DND-41 (cell line): Measurements from ENCODE around the gene DSCAML1.

Experiments
- ATAC-seq: fragments of 200-7000 bp; cut with Tn5 transposase; 3 replicates; pipeline ENCODE4 v1.9.1; 2021; ENCODE audit warnings: low read depth; ENCODE audit not compliant: insufficient read depth
- DNase-seq: peaks from one replicate; pipeline ENCODE4 v3.0.0-alpha.2; 2020
- H2AFZ ChIP-seq: 2 replicates; pipeline ENCODE4 v1.6.0; 2012; ENCODE audit warnings: low read depth, low read length
- H3K27ac ChIP-seq: 2 replicates; pipeline ENCODE4 v1.5.1; 2012; ENCODE audit warnings: low read length, inconsistent platforms
- H3K27me3 ChIP-seq: fragments of 200-600 bp; sonication (generic); 2 replicates; pipeline ENCODE4 v1.6.0; 2012; ENCODE audit warnings: low read length, mild to moderate bottlenecking, inconsistent platforms; ENCODE audit not compliant: insufficient read depth, poor library complexity
- H3K36me3 ChIP-seq: 2 replicates; pipeline ENCODE4 v1.5.1; 2012; ENCODE audit warnings: low read length, inconsistent platforms; ENCODE audit not compliant: insufficient read depth
- H3K4me1 ChIP-seq: 2 replicates; pipeline ENCODE4 v1.5.1; 2012; ENCODE audit warnings: mild to moderate bottlenecking, low read length; ENCODE audit not compliant: insufficient read depth
- H3K4me2 ChIP-seq: 2 replicates; pipeline ENCODE4 v1.6.0; 2012; ENCODE audit warnings: mild to moderate bottlenecking, moderate library complexity, low read length, inconsistent platforms; ENCODE audit not compliant: insufficient read depth
- H3K4me3 ChIP-seq, 2 experiments: fragments of 200-600 bp in 1 of 2; shearing (Covaris generic) in 1 of 2; 2 replicates each; pipeline ENCODE4 v1.5.1; 2012 to 2016; ENCODE audit warnings: inconsistent platforms in 2 of 2, low read length in 2 of 2, mild to moderate bottlenecking in 2 of 2, low read depth in 1 of 2, moderate library complexity in 1 of 2
- H3K79me2 ChIP-seq: 2 replicates; pipeline ENCODE4 v1.6.0; 2012; ENCODE audit warnings: low read length, inconsistent platforms; ENCODE audit not compliant: insufficient read depth
- H3K9ac ChIP-seq: 2 replicates; pipeline ENCODE4 v1.6.0; 2012; ENCODE audit warnings: low read depth, mild to moderate bottlenecking, inconsistent platforms, low read length, moderate library complexity
- H3K9me3 ChIP-seq: 2 replicates; pipeline ENCODE4 v1.5.1; 2012; ENCODE audit warnings: low read length, moderate library complexity, mild to moderate bottlenecking, inconsistent platforms; ENCODE audit not compliant: insufficient read depth, severe bottlenecking
- H4K20me1 ChIP-seq: 2 replicates; pipeline ENCODE4 v1.6.0; 2012; ENCODE audit warnings: low read length; ENCODE audit not compliant: insufficient read depth
- CTCF ChIP-seq: IDR thresholded peaks from 2 replicates; pipeline ENCODE4 v1.5.1; 2012; ENCODE audit warnings: borderline replicate concordance, low read length, moderate library complexity, mild to moderate bottlenecking; ENCODE audit not compliant: poor library complexity, severe bottlenecking; ENCODE audit errors: extremely low read depth
- EZH2 ChIP-seq: IDR thresholded peaks from 3 replicates; pipeline ENCODE4 v1.6.1; 2012; ENCODE audit warnings: borderline replicate concordance, low read depth, mild to moderate bottlenecking, moderate library complexity, low read length, inconsistent platforms; ENCODE audit not compliant: severe bottlenecking

The DSCAML1 gene

DNA sequence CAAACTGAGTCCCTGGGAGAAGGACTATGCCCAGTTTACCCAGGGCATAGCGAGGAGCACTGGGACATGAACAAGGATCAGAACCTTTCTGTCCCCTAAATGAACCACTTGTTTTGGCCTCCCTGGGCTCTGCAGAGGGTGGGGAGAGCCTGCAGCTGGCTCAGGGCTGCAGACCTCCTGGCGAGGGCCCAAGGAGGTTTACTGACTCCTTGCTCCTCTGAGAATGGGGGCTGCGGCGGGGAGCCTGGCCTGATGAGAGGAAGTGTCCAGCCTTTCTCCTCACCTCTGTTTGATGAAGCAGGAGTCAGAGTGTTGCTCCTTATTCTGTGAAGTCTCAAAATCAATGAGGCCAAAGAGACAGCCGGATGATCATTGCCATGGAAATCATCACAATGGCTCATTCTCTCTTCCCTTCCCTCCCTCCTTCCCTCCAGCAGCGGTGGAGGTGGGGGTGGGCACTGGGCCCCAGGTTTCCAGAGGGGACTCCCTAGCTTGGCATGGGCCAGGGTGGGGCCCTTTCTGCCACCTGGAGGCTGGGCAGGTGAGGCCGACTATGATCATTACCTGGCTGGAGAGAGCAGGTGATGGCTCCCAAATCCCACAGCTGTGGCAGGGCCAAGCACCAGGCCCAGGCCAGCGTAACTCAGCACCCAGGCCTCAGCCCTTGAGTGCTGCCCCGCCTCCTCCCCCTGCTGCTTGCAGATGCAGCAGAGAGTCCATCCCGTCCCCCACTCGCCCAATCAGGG lies 299.6 kb downstream of the DSCAML1 start:
- no peaks in the 10 kb centered on the region for H3K9me3 ChIP-seq
- no peaks in the 10 kb centered on the region for H3K36me3 ChIP-seq
- no peak overlapping the region for H2AFZ ChIP-seq
- no peak overlapping the region for H3K4me2 ChIP-seq
- TF ChIP-seq CTCF (no peak), EZH2 (no peak)
- H3K4me3 ChIP-seq: no peak overlapping the region
- no peak overlapping the region for H3K9ac ChIP-seq
- H3K27ac ChIP-seq: no peak overlapping the region
- no peak for DNase-seq
- no peaks in the 10 kb centered on the region for H3K27me3 ChIP-seq
- no peaks in the 10 kb centered on the region for H3K79me2 ChIP-seq
- H4K20me1 ChIP-seq: no peaks in the 10 kb centered on the region
- ATAC-seq: no peak
- H3K4me1 ChIP-seq: no peaks in the 10 kb centered on the region

DNA sequence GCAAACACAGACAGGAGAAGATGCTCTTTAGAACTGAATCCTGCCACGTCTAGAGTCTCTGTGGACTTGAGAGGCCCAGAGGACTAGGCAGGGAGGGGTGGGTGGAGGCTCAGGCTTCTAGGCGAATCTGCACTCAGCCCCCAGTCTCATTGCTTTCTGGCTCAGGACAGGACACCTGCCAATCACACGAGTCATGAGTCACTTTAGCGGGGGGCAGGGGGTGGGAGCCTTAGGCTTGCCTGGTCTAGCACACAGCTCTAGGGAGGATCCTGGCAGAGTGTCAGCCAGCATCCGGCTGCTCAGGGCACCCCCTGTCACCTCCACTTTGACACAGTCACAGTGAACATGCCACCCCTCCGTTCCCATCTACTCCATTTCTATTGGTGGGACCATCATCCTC lies 301.7 kb downstream of the DSCAML1 start:
- H4K20me1 ChIP-seq: no peaks in the 10 kb centered on the region
- no peaks in the 10 kb centered on the region for H3K27me3 ChIP-seq
- H3K79me2 ChIP-seq: no peaks in the 10 kb centered on the region
- no peak overlapping the region for H3K4me2 ChIP-seq
- no peak overlapping the region for H3K9ac ChIP-seq
- H3K27ac ChIP-seq: no peak overlapping the region
- TF ChIP-seq CTCF: no peak
- TF ChIP-seq EZH2: no peak
- no peaks in the 10 kb centered on the region for H3K9me3 ChIP-seq
- no peak for DNase-seq
- no peak overlapping the region for H2AFZ ChIP-seq
- ATAC-seq: peak; percentile 27; the same call in 1 of the 3 replicates
- no peaks in the 10 kb centered on the region for H3K4me1 ChIP-seq
- H3K36me3 ChIP-seq: no peaks in the 10 kb centered on the region
- no peak overlapping the region for H3K4me3 ChIP-seq

DNA sequence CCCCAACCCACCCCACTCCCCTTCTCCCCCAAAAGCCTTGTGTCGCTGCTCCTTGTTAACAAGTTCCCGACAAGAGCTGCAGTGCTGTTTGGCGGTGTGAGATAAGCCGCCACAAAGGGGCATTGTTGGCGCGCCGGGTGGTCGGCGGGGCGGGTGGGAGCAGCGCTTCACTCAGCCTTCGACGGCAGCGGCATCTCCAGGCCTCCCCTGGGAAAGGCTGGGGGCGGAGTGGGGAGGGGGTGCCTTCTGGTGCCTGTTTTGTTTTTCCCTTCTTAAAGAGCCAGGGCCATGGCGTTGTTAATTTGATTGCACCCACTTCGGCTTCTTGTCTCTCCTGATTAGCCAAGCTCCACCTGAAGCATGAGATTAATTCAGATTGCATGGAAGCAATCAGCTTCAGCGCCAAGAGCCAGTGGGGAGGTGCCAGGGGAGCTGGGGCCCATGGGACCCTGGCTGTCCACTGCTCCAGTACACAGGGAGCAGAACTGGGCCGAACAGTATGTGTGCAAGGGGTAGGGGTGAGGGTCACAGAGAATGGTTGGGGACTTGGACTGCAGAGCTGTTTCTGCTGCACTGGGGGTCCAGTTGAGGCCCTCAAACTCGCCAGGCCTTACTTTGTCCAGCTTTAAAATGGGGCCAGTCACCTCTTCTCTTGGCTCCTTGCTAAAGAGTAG lies 304.3 kb downstream of the DSCAML1 start:
- Histone ChIP-seq H3K4me1 (no peaks in the 10 kb centered on the region), H3K9me3 (no peaks in the 10 kb centered on the region), H3K79me2 (no peaks in the 10 kb centered on the region), H2AFZ (no peak overlapping the region), H4K20me1 (no peaks in the 10 kb centered on the region), H3K4me3 (no peak overlapping the region), H3K27me3 (no peaks in the 10 kb centered on the region), H3K4me2 (no peak overlapping the region), H3K27ac (no peak overlapping the region), H3K9ac (no peak overlapping the region), H3K36me3 (no peaks in the 10 kb centered on the region)
- TF ChIP-seq CTCF: no peak
- no peak for TF ChIP-seq EZH2
- ATAC-seq (no peak), DNase-seq (no peak)
